NB4 (cell line): Measurements from ENCODE around the gene FAM83C.
"Not testable (repeated sequence)": the region's sequence is repeated elsewhere in the genome, so short reads cannot be mapped to it uniquely, and the experiment has no call there.

Source experiments
- POLR2A ChIP-seq: IDR thresholded peaks from 2 replicates; pipeline ENCODE4 v1.6.1; 2011; ENCODE audit warnings: mild to moderate bottlenecking; ENCODE audit not compliant: insufficient read length; ENCODE audit errors: extremely low read depth
- TF ChIP-seq, protein P1 (sequence below): IDR thresholded peaks from one replicate; pipeline ENCODE4 v1.5.1; 2012; ENCODE audit warnings: low read depth, low read length

GRCh38 chr20:35252598-35252997 lies 39.6 kb downstream of the FAM83C start:
- TF ChIP-seq, protein P1, sequence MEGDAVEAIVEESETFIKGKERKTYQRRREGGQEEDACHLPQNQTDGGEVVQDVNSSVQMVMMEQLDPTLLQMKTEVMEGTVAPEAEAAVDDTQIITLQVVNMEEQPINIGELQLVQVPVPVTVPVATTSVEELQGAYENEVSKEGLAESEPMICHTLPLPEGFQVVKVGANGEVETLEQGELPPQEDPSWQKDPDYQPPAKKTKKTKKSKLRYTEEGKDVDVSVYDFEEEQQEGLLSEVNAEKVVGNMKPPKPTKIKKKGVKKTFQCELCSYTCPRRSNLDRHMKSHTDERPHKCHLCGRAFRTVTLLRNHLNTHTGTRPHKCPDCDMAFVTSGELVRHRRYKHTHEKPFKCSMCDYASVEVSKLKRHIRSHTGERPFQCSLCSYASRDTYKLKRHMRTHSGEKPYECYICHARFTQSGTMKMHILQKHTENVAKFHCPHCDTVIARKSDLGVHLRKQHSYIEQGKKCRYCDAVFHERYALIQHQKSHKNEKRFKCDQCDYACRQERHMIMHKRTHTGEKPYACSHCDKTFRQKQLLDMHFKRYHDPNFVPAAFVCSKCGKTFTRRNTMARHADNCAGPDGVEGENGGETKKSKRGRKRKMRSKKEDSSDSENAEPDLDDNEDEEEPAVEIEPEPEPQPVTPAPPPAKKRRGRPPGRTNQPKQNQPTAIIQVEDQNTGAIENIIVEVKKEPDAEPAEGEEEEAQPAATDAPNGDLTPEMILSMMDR = not testable (repeated sequence)
- not testable (repeated sequence) for TF ChIP-seq POLR2A
